Kidney epithelial cell (primary cell): ENCODE data around the gene RNF144B. TPM values are rescaled to one million over a fixed set of nuclear protein-coding genes. Genes with fewer than 3 reads are reported as not detected.

ENCODE experiments used
- DNase-seq: peaks from one replicate; pipeline ENCODE4 v3.0.0-alpha.2; 2010; ENCODE audit warnings: low read depth
- H3K27me3 ChIP-seq: 2 replicates; pipeline ENCODE4 v1.6.0; 2011; ENCODE audit warnings: low read length; ENCODE audit not compliant: control insufficient read depth, insufficient read depth
- H3K36me3 ChIP-seq: 2 replicates; pipeline ENCODE4 v1.5.1; 2011; ENCODE audit warnings: low read length; ENCODE audit not compliant: control insufficient read depth, insufficient read depth
- H3K4me3 ChIP-seq: 2 replicates; pipeline ENCODE4 v1.5.1; 2011; ENCODE audit warnings: low read depth, mild to moderate bottlenecking, control low read depth, low read length
- total RNA-seq: library from RNA; depleted of rRNA; stranded (reverse); fragments of >200 nt; gene quantifications from 2 replicates; pipeline ENCODE4 v1.2.3, GENCODE V29; 2015
- TF ChIP-seq, protein P1 (sequence below): IDR thresholded peaks from 2 replicates; pipeline ENCODE4 v1.5.1; 2011; ENCODE audit warnings: mild to moderate bottlenecking, moderate library complexity, low read length, control low read depth, inconsistent platforms; ENCODE audit not compliant: insufficient read depth, poor library complexity, severe bottlenecking

The RNF144B gene
- total RNA-seq, 1 donor from 2014 or later: 13.2 TPM

DNA sequence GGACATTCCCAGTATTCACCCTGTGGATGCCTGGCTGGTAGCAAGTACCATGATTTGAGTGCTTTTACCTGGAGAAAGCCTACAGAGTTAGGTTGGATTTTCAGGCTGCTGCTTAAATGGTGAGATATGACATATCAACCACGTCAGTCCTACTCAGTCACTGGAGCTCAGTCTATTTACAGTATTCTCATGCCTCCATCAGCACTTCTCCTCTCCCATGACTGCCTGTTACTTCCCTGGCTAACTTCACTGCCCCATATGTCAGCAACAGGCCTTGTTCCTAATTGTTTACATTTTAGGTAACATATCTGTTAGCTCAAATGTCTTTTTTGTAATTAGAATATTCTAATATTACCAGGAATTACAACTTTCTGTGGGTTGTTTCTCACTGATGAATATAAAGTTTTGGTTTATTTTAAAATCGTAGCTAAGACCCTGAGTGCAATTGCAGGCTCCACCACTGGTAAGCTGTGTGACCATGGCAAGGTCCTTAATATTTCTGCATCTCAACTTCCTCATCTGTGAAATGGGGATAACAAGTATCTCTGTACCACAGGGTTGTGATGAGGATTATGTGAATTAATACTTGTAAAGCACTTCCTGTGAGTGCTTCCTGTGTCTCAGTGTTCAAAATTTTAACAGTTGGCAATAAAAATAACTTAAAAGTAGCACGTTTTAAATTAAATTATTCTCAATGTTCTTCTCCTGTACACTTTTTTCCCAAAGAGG is 54.3 kb downstream of the RNF144B start:
- Histone ChIP-seq H3K27me3 (no peaks in the 10 kb centered on the region), H3K4me3 (no peak overlapping the region), H3K36me3 (no peaks in the 10 kb centered on the region)
- no peak for DNase-seq
- TF ChIP-seq, protein P1, sequence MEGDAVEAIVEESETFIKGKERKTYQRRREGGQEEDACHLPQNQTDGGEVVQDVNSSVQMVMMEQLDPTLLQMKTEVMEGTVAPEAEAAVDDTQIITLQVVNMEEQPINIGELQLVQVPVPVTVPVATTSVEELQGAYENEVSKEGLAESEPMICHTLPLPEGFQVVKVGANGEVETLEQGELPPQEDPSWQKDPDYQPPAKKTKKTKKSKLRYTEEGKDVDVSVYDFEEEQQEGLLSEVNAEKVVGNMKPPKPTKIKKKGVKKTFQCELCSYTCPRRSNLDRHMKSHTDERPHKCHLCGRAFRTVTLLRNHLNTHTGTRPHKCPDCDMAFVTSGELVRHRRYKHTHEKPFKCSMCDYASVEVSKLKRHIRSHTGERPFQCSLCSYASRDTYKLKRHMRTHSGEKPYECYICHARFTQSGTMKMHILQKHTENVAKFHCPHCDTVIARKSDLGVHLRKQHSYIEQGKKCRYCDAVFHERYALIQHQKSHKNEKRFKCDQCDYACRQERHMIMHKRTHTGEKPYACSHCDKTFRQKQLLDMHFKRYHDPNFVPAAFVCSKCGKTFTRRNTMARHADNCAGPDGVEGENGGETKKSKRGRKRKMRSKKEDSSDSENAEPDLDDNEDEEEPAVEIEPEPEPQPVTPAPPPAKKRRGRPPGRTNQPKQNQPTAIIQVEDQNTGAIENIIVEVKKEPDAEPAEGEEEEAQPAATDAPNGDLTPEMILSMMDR: no peak

DNA sequence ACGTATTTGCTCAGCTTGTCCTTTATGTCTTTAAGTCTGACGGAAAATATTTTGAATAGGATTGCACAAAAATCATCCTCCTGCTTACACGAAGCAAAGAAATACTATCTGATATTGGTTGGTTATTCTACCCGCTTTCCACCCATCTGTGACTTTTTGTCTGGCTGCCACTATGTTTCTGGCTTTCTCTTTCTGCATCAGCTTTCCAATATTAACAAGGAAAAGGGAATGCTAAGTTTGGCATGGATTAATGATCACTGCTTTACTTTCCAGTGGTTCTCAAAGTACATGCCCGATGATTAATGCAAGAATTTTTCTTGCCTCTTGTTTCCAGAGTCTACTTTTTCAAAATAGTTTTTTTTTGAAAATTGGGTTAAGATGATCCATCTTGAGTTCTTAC is 57.0 kb downstream of the RNF144B start:
- no peaks in the 10 kb centered on the region for H3K27me3 ChIP-seq
- TF ChIP-seq, protein P1: no peak
- no peak for DNase-seq
- no peak overlapping the region for H3K4me3 ChIP-seq
- no peaks in the 10 kb centered on the region for H3K36me3 ChIP-seq

DNA sequence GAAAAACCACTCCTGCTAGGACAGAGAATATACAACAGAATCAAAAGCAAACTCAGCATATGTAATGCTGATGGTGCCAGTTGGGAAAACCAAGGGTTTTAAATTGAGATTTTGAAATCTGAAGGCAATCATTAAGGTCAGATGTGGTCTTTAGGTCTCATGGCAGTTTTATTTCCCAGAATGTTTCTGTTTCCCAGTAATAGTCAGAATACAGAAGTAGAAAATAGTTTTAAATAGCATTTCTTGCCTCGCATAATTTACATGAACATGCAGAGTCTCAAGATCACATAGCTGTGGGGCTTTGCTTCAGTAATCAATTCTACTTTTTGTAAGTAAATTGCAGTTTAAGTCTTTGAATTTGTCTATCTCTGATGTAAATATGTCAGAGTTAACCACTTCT is 58.1 kb downstream of the RNF144B start:
- TF ChIP-seq, protein P1: no peak
- no peaks in the 10 kb centered on the region for H3K36me3 ChIP-seq
- no peak overlapping the region for H3K4me3 ChIP-seq
- DNase-seq: no peak
- H3K27me3 ChIP-seq: no peaks in the 10 kb centered on the region

DNA sequence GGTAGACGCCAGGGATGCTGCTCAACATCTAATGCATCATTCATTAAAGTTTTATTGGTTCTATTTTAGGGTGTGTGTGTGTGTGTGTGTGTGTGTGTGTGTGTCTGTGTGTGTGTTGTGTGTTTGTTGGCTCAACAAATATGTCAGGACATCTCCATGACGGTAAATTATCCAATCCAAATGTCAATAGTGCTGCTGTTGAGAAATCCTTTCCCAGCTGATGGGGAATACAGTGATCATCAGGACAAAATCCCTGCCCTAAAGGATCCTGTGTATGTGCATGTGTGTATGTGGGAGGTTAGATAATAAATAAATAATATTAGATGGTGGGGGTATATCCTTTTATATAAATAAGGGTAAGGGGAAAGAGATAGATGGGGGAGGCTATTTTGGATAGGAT is 59.6 kb downstream of the RNF144B start:
- Histone ChIP-seq H3K4me3 (no peak overlapping the region), H3K36me3 (no peaks in the 10 kb centered on the region), H3K27me3 (no peaks in the 10 kb centered on the region)
- no peak for DNase-seq
- TF ChIP-seq, protein P1: no peak

DNA sequence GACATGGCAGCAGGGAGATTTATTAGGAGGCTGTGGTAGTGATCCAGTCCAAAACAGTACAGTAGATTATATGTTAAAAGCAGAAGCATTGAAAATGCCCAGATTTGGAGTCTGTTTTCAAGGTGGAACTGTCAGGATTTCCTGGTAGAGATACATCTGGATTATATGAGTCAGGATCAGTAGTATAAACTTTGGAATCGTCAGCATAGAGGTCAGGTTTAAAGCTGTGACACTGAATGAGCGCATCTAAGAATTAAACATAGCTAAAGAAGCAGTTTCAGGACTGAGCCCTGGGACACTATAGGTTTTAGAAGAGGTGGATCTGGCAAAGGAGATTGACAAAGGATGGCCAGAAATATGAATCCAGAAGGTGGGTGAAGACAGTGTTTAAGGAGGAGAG is 60.4 kb downstream of the RNF144B start:
- H3K4me3 ChIP-seq: no peak overlapping the region
- no peaks in the 10 kb centered on the region for H3K36me3 ChIP-seq
- DNase-seq: no peak
- H3K27me3 ChIP-seq: no peaks in the 10 kb centered on the region
- TF ChIP-seq, protein P1: no peak

DNA sequence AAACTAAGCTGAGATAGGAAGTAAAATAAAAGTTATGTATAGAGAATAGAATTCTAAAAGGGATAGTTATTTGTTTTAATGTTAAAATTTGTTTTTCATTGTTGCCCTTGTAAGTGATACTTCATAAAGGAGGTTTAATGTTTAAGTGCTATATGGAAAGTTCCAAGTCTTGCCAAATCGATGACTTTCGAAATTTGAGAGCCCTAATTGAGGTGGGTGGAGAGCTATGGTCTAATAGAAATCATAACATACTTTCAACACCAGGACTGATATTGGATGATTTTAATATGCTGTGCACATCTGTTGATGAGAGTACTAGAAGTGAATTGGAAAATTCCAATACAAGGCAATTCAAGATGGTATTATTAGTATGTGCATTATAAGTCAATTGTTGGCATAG is 64.6 kb downstream of the RNF144B start:
- DNase-seq: no peak
- no peaks in the 10 kb centered on the region for H3K27me3 ChIP-seq
- H3K36me3 ChIP-seq: no peaks in the 10 kb centered on the region
- TF ChIP-seq, protein P1: no peak
- no peak overlapping the region for H3K4me3 ChIP-seq
